GM18520 (cell line): ENCODE measurements around the gene CD2BP2.
"Not testable (repeated sequence)": the region's sequence is repeated elsewhere in the genome, so short reads cannot be mapped to it uniquely, and the experiment has no call there.

Source experiments
- ATAC-seq: cut with Tn5 transposase; IDR thresholded peaks from one replicate; pipeline ENCODE4 v1.9.1; 2021; ENCODE audit not compliant: unreplicated experiment

The CD2BP2 gene

DNA sequence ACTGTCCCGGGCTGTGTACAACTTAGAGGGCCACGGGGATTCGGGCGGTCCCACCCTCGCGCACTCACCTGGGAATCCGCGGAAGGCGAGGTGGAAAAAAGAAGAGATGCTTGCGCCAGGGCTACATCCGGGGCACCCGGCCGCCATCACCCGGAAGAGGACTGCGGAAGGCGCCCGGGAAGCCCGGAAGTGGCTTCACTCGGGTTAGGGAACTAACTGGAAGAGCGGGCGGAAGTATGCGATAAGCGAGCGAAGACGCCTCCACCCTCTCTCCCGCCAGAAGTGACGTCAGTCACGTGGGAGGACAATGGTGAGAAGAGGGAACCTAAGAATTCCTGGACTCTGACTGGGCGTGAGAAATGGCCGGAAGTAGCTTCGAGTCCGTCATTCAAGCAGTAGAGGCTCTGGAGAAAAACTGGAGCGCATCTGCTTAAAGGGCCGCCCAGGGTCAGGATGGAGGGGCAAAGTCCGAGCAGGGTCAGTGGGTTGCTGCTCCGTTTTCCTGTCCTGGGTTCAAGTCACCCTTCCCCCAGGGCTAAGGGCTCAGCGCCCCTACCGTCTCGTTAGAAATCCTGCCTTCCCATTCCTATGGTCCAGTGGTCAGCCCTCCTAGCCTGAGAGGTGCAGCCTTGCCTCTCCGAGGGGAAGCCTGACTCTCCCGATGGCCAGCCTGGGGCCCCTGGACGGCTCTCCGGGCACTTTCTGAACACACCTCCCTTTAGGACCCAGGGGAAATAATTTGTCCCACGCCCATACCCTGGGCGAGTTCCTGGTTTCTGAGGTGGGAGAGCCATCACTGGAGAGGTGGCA, at the start of gene CD2BP2:
TSS of gene CD2BP2 (minus strand) at position 165 of the 810 bp plus-strand sequence. CDS start 627 bp downstream, outside the sequence.
- ATAC-seq = peak; percentile 43

GRCh38 chr16:30401768-30402425, 46.8 kb upstream of the CD2BP2 start:
- ATAC-seq = no peak

DNA sequence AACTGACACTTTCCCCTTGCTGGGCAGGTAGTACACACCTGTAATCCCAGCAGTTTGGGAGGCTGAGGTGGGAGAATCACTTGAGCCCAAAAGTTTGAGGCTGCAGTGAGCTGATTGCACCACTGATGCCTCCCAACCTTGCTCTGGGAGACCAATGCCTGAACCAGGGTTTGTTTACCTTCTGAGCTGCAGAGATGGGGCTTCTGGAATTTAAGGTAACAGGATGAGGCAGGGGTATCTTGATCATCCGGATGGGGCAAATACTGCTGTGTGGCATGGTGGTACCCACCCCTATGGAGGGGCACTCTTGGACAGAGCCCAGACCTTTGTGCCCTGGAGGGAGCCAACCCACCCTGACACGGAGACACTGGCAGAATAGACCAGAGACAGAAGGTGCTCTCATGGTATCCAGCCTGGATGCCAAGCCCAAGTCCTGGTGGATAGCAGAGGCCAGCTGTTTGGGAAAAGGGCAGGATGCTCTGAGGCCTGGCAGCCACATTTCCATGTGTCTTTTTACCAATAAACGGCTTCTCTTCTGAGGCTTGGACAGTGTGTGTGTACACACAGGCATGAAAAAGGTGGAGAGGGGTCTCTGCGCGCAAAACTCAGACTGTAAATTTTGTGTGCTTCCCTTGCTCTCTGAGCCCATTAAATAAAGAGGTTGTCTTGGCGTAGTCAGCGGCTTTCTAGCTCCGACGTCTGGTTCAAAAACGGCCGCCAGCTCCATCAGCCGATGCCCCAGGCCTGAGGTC, 44.5 kb upstream of the CD2BP2 start:
- no peak for ATAC-seq

- no peak for ATAC-seq
These were observed 43.7 kb upstream of the CD2BP2 start for GRCh38 chr16:30398661-30399434.

DNA sequence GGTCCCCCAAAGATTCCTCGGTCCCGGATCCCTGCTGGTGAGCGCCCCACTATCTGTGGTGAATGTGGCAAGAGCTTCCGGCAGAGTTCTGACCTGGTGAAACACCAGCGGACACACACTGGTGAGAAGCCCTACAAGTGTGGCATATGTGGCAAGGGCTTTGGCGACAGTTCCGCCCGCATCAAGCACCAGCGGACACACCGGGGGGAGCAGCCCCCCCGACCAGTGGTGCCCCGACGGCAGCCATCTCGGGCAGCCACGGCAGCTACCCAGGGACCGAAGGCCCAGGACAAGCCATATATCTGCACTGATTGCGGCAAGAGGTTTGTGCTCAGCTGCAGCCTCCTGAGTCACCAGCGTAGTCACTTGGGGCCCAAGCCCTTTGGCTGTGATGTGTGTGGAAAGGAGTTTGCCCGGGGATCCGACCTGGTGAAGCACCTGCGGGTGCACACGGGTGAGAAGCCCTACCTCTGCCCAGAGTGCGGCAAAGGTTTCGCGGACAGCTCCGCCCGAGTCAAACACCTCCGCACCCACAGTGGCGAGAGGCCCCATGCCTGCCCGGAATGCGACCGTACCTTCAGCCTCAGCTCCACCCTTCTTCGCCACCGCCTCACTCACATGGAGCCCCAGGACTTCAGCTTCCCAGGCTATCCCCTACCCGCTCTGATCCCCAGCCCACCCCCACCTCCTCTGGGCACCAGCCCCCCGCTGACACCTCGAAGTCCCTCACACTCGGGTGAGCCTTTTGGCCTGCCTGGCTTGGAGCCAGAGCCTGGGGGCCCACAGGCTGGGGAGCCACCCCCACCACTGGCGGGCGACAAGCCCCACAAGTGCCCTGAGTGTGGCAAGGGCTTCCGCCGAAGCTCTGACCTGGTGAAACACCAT, 42.9 kb upstream of the CD2BP2 start:
- no peak for ATAC-seq

DNA sequence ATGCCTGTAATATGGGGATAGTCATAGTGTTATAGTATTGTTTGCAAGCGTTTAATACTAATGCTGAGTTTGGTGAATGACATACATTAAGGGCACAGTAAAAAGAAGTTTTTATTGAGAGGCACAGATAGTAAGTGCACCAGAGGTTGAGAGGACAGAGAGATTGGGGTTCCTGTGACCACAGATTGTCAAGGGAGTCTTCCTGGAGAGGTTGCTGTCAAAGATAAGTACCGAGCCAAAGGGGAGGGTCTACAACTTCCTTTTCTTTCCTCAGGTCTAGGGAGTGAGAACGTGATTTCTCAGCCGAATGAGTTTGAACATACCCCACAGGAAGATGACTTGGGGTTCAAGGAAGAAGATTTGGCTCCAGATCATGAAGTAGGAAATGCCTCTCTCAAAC, 41.9 kb upstream of the CD2BP2 start:
- no peak for ATAC-seq

GRCh38 chr16:30396627-30397026, 41.5 kb upstream of the CD2BP2 start:
- ATAC-seq = not testable (repeated sequence)

DNA sequence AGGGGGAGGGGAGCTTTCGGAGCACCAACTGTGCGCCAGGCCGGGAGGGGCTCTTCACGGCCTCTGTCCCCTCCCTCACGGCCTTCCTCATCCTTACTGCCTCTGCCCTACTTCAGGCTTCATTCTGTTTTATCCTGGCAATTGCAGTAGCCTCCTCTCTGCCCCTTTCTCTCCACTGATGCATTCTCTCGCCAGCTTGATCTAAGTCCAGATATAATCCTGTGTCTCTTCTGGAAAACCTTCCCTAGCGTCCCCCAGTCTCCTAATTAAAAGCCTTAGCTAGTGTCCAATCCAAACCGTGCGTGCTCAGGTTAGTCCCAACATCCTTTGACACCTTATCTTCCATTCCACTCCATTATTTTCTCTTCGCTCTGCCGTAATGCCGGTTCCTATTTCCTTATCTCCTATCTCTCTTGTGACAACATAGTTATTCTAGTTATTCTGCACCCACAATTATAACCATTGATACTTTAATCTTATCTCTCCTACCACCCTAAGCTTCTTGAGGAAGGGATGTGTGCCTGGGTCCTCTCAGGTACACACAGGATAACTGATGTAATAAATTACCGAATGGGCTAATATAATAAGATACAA, 41.0 kb upstream of the CD2BP2 start:
- ATAC-seq = no peak

DNA sequence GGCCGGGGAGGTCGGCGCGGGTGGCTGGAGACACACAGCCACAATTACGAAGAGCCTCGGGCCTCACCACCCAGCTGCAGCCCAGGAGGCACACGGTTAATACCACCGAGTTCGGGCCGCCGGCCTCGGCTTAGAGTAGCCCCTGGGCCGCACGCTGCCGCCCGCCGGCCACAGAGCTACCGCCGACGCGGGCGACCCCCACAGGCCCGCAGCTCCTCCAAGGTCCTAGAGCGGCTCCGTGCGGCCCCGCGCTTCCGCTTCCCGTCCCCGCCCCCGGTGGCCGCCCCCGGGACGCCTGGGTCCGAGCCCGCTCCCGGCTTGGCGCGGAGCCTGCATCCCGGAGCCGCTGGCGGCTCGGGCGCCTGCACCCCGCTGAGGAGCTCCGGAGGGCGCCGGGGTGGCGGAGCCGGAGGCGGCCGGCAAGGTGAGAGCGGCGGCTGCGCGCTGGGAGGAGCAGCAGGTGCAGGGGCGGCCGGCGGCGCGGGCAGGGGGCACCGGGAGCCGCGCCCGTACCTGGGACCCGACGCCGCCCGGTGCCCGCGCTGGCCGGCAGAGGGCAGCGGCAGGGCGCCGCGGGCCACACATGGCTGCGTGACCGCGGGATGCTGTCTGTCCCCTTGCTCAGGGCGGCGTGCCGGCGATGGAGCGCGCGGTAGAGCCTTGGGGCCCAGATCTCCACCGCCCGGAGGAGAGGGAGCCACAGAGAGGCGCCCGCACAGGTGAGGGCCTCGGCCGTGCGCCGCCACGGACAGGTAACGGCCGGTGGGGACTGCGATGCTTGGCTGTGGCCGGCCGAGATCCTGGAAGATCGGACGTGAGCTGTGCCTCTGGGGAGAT, 40.3 kb upstream of the CD2BP2 start, which contains the start of gene ZNF48:
TSS of gene ZNF48 (plus strand) at position 266 of the 837 bp plus-strand sequence. CDS start at position 641, 375 bp downstream.
- peak; percentile 54 for ATAC-seq

GRCh38 chr16:30394592-30395154, 39.6 kb upstream of the CD2BP2 start:
- ATAC-seq = no peak

DNA sequence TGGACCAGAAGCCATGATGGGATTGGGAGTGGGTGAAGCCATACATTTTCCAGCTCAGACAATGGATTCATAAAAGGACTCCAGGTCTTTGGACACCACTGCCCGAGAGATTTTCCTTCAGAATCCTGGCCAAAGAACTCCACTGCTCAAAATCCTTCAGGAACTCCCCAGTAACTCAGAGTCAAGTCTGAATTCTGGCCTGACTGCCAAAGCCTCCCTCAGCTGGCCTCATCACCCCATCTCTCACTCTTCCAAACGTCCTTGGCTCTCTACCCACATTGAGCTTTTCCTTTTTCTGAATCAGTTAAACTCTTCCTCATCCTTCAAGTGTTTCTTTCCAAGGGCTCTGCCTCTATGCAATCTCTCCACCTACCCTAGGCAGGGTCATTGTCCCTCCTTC, 28.4 kb upstream of the CD2BP2 start:
- ATAC-seq = no peak

DNA sequence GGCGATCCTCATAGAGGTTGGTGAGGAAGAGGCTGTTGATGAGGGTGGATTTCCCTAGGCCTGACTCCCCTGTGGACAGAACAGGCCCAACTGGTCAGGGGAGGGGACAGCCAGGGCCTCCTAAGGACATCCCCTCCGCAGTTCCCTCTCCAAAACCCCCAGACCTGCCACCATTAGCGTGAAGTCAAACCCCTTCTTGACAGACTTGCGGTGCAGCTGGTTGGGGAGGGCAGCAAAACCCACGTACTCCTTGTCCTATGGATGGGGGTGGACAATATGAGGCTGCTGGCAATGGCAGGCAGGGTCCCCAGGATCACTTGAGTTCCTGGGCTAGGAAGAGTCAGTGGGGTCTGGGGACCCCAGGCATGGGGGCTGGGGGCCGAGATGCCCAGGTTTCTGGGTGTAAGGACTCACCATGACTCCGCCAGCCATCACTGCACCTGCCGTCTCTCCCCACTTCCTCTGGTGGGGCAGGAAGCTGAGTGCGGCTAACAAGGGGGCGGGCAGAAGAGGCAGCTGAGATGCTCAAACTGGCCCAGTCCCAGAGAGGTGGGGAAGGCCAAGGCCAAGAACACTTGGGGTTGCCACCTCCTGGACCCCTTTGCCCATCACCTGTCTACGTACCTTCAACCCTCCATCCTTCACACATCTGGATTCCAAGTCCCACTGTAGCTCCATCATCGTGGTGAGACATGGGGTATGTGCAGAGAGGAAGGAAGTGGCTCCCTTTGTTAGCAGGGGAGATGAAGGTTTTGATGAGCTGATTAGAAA, 27.2 kb upstream of the CD2BP2 start, which contains the start of gene SEPTIN1:
TSS of gene SEPTIN1 (minus strand) at position 451 of the 771 bp plus-strand sequence. CDS start at position 432, 19 bp downstream.
- no peak for ATAC-seq

GRCh38 chr16:30381291-30382041, 26.4 kb upstream of the CD2BP2 start:
- no peak for ATAC-seq

GRCh38 chr16:30380803-30381208, 25.7 kb upstream of the CD2BP2 start:
- no peak for ATAC-seq

DNA sequence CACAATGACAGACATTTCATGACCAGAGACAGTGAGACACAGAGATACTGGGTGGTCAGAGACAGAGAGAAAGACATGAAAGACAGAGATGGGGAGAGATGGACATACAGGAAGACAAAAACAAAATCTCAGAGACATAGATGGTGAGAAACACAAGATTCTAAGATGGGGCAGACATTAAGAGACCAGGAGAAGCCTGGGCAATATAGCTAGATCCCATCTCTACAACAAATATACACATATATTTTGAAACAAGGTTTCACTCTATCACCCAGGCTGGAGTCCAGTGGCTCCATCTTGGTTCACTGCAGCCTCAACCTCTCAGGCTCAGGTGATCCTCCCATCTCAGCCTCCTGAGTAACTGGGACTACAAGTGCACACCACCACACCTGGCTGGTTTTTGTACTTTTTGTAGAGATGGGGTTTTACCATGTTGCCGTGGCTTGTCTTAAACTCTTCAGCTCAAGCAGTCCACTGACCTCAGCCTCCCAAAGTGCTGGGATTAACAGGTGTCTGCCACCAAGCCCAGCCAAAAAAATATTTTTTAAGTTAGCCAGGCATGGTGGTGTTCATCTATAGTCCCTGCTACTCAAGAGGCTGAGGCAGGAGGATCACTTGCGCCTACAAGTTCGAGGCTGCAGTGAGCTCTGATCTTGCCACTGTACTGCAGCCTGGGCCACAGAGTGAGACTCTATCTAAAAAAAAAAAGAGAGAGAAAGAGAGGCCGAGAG, 25.1 kb upstream of the CD2BP2 start:
- no peak for ATAC-seq
